ENCODE measurements around the gene EXOC8.

Gene EXOC8

GRCh38 chr1:231313661-231314060, 24.0 kb downstream of the EXOC8 start:
- DNase-seq (ENCODE audit: low read depth): no peak

GRCh38 chr1:231312432-231312788, 25.2 kb downstream of the EXOC8 start:
- no peak for DNase-seq (ENCODE audit: low read depth)

- DNase-seq (ENCODE audit: low read depth): no peak
These were observed 25.8 kb downstream of the EXOC8 start for GRCh38 chr1:231311720-231312431.

- no peak for DNase-seq (ENCODE audit: low read depth)
These were observed 27.2 kb downstream of the EXOC8 start for GRCh38 chr1:231310391-231310934.

GRCh38 chr1:231301990-231302389, 35.7 kb downstream of the EXOC8 start:
- no peak for DNase-seq (ENCODE audit: low read depth)

- DNase-seq (ENCODE audit: low read depth): no peak
These were observed 41.7 kb downstream of the EXOC8 start for GRCh38 chr1:231295938-231296337.

GRCh38 chr1:231286603-231287002, 51.0 kb downstream of the EXOC8 start:
- no peak for DNase-seq (ENCODE audit: low read depth)

GRCh38 chr1:231284441-231284840, 53.2 kb downstream of the EXOC8 start:
- DNase-seq (ENCODE audit: low read depth): no peak

Data from fibroblast of the conjunctiva (primary cell).